ENCODE results near the gene OSBPL2.

OSBPL2 gene

DNA sequence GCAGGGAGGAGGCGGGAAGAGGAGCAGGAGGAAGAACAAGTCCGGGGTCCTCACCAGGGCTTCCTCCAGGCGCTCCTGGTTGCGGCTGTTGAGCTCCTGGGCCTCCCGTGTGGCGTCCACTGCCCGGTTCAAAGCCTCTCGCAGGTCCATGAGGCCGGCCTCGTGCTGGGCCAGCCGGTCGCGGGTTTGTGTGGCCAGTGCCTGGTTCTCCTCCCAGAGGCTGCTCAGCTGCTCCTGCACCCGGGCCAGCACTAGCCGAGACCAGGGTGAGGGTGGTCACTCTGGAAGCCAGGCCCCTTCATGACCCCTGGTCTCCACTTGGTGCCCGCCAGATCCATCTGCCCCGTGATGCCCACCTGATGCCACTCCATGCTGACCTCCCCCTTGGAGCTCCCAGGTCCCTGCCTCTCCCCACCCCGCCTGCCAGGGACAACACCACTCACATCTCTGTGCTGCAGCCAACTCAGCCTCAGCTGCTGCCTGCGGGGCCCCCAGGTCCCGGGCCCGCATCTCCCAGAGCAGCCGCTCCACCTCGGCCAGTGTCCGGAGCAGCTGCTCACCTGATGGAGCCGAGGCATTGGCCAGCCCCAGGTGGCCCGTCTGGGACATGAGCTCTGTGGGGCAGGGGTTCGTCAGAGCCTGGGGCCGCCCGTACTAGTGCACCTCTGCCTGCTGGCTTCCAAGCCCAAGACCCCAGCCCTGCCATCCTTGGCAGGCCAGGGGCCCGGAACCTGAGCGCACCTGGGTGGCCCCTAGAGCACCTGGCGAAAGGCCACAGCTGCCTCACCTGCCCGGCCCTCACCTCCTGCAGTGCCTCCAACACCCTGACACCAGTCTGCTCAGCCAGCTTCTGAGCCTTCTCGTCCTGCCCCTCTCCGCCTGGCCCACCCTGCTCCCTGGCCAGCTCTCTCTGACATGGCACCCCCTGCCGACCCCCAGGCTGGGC lies 80.4 kb downstream of the OSBPL2 start:
- no peak for DNase-seq (ENCODE audit: extremely low spot score, insufficient read length, low read depth)
- no peak for FAIRE-seq

DNA sequence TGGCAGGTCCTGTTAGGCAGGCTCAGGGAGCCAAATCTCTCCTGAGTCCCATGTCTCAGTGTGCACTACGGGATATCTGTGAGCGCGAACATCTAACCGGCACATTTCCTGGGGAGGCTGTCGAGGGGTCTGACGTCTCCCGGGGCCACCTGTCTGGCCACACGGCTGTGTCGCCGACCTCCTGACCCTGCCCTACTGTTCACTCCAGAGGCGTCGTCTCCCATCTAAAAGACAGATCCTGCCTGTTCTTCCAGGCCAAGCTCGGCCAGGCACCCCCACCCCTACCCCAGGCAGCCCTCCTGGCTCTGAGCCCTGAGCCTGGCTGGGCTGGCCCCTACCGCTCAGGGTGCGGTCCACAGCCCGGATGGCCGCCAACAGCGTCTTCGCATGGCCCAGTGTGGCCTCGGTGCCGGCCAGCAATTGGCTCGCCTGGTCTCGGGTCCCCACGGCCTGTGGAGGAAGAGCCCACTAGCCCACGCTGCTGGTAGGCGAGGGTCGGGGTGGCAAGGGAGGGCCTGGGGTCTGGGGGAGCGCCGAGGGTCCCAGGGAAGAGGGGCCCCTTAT lies 81.1 kb downstream of the OSBPL2 start:
- no peak for FAIRE-seq
- no peak for DNase-seq (ENCODE audit: extremely low spot score, insufficient read length, low read depth)

DNA sequence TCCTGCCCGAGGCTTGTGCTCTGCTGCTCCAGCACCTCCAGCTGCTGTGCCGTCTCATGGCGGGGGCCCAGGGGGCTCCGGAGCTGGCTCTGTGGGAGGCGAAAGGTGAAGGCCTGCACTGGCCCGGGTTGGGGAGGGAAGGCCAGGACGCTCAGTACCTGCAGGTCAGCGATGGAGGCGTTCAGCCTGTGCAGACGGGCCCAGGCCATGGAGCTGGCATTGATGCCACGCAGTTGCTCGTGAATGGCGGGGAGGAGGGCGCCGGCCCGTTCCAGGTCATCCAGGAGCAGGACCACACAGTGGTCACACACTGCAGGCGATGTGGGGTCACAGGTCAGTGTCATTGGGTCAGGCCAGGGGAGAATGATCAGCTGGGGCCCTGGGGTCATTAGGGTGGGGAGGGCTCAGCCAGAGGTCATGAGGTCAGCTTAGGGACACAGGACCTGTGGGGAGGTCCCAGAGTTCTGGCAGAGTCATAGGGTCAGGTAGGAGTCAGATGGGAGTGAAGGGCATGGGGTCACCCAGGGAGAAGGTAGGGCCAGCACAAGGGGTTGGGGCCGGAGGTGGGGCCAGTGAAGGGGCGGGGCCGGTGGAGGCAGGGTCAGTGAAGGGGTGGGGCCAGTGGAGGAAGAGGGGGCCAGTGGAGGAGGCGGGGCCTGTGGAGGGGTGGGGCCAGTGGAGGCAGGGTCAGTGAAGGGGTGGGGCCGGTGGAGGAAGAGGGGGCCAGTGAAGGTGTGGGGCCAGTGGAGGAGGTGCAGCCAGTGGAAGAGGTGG lies 82.4 kb downstream of the OSBPL2 start:
- DNase-seq (ENCODE audit: extremely low spot score, insufficient read length, low read depth) (no peak), FAIRE-seq (no peak)

DNA sequence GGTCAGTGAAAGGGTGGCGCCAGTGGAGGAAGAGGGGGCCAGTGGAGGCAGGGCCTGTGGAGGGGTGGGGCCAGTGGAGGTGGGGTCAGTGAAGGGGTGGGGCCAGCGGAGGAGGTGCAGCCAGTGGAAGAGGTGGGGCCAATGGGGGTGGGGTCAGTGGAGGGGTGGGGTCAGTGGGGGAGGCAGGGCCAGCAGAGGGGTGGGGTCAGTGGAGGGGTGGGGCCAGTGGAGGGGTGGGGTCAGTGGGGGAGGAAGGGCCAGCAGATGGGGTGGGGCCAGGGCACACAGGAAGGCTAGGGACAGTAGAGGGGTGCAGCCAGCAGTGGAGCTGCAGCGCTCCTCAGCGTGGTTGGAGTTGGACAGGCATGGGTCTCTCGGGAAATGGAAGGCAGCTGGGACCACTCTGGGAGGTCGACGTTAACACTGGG lies 83.2 kb downstream of the OSBPL2 start:
- no peak for FAIRE-seq
- DNase-seq (ENCODE audit: extremely low spot score, insufficient read length, low read depth) = no peak

DNA sequence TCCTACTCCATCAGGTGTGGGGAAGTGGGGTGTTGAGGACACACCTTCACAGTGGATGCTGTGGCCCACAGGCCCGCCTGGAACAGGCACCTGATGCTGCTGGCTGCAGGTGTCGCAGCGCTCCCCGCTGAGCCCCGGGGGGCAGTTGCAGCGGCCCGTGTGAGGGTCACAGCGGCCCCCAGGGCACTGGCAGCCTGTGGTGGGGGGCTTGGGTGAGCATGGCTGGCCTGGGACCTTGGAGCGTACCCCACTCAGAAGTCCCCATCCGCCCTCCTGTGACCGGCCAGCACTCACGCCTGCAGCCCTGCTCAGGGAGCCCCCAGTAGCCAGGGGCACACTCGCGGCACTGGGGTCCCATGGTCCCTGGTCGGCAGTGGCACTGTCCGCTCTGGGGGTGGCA lies 83.7 kb downstream of the OSBPL2 start:
- no peak for FAIRE-seq
- no peak for DNase-seq (ENCODE audit: extremely low spot score, insufficient read length, low read depth)

DNA sequence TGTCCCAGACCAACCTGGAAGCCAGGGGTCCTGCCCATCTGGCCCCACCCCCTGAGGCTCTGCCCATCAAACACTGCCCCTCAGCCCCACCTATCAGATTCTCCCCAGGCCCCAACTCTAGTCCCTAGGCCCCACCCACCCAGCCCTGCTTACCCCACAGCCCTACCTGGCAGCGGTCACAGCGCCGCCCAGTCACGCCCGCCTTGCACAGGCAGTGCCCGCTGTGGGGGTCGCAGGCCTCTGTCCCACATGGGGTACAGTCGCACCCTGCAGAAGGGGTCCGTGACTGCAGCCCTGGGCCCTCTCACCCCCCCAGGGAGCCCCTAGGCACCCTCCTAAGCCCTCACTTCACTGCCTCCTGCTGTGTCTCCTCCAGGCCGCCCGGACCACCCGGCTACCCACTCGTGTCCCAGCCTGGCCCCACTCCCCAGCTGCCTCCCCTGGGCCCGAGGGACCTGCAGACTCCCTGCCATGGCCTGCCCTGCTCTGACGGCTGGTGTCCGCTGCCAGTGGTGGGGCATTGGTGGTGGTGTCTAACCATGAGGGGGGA lies 84.2 kb downstream of the OSBPL2 start:
- FAIRE-seq (no peak), DNase-seq (ENCODE audit: extremely low spot score, insufficient read length, low read depth) (no peak)

DNA sequence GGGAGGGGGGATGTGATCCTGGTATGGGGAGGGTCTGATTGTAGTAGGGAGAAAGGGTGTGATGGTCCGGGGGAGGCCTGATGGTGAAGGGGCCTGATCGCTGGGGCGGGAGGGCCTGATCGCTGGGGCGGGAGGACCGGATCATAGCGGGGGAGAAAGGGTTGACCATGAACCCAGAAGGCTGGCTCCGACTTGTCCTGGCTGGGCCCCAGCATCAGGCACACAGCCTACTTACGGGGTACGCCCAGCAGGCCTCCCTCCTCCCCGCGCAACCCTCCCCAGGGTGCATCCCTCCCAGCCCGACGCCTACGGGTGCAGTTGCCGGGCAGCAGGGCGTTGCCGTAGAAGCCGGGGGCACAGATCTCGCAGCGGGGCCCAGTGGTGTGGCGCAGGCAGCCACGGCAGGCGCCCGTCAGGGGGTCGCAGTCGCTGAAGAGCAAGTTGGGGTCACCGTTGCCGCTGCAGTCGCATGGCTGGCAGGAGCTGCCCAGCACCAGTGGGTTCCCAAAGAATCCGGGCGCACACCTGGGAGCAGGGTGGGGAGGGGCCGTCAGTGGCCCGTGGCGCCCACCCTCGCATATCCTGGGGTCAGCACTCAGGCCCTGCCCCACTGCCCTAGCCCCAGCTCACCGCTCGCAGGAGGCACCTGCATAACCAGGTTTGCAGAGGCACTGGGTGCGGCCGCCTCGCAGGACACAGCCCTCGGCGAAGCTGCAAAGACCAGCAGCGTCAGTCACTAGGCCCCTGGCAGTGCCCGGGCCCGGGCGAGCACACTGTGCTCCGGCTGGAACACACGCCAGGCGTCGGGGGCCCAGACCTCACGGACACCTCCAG lies 85.0 kb downstream of the OSBPL2 start:
- DNase-seq (ENCODE audit: extremely low spot score, insufficient read length, low read depth) (no peak), FAIRE-seq (no peak)

DNA sequence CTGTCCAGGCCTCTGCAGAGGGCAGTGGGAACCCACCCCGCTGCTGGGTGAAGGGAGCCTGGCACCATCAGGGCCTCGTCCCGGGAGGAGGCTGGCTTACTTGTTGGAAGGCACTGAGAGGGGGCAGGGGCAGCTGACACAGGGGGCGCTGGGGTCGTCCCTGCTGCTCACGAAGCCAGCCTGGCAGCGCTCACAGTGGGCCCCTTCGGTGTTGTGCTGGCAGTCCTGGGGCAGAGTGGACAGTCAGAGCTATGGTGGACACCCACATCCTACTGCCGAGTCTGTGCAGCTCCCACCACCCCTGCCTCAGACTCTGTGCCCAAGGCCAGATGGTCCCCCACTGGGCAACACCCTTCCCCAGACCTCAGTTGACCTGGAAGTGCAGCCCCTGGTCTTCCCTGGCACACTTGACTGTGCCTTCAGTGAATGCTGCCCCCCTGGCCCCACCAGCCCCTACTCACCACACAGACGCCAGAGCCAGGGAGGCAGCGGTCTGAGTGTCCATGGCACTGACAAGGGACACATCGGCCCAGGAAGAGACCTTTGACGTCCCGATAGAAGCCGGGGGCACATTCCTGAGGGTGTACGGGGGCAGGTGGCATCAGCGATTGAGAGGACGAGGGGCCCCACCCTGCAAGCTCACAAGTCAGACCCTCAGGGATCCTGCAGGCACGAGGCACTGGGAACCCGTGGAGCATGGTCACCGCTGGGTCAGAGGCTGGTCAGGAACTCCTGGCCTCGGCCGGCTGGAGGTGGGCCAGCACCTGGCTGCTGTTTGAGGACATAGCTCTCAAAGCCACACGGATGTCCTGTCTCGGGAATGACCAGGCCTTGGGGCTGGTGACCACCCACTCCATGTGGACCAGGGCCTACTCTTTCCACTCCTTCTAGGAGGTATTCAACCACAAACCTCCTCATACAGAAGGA lies 85.9 kb downstream of the OSBPL2 start:
- FAIRE-seq (no peak), DNase-seq (ENCODE audit: extremely low spot score, insufficient read length, low read depth) (no peak)

DNA sequence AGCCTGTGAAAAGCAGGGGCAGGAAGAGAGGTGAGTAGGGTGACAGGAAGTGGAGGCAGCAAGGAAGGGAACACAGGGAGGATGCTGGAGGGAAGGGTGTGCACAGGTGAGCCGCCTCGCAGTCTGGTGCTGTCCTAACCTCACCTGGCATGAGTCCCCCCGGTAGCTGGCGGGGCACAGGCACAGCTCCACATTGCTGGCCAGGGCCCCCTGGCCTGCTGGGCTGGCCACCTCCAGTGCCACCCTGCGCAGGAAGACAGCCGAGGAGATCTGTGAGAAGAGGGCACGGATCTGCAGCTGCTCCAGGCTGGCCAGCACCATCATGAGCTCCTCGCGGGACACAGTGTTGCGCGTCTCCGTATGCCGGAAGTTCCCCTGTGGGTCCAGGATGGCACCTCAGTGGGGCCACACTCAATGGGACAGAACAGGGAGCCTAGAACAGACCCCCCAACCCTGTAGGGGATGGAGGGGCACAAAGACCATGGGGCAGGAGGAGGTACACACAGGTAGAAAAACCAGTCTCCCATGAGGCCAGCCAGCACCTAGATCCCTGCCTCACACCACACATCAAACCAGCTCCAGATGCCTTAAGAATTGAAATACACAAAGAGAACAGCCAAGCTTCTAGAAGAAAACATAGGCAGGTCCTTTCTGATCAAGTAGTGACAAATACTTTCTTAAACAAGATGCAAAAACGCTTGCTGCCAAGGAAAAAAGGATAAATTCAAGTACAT lies 87.0 kb downstream of the OSBPL2 start:
- DNase-seq (ENCODE audit: extremely low spot score, insufficient read length, low read depth) (no peak), FAIRE-seq (no peak)

DNA sequence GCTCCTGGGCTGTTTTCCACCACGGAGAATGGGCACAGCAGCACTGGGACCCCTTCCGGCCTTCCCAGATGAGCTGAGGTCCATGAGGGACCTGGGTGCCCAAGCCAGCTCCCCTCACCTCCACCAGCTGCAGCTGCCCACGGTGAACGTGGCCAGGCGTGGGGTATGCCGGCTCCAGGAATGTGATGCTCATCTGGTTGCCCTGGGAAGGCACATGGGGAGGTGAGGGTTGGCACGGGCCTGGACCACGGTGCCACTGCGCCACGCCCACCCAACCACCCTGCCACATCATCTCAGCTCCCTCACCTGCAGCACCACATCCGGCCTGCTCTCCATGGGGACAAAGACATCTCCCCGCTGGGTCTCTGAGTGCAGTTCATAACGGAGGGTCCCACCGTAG lies 88.2 kb downstream of the OSBPL2 start:
- FAIRE-seq = no peak

DNA sequence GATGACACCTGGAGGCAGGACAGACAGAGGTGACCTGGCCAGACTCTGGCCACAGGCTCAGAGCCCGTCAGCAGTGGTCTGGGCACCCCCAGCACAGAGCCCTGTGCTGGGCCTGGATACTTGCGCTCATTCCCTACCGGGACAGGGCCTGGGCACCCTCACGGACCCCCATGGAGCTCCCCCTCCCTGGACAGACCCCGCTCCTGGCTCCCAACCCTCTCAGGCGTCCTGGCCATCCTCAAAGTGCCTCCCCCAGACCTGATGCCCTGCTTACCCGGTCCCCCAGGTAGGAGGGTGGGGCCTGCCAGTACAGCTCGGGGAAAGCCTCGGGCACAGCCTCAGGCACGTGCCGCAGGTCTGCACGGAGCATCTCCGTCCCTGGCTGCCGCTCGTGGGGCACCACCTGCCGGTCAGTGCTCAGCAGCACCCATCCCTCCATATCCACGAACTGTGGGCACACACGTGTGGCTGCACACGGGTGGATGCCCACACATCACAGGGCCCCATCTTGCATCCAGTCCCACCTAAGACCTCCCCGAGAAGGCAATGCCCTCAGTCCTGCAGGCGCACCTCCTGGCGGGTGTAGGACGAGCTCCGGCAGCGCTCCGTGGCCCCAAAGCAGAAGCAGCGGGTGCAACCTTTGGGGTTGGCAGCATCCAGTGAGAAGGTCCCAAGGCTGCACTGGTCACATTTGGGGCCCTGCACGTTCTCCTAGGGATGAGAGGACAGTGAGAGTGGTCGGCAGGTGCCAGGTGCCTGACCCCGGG lies 88.8 kb downstream of the OSBPL2 start:
- no peak for DNase-seq (ENCODE audit: extremely low spot score, insufficient read length, low read depth)
- no peak for FAIRE-seq

More for the DNA sequence above, 88.2 kb downstream of the OSBPL2 start:
- no peak for DNase-seq (ENCODE audit: extremely low spot score, insufficient read length, low read depth)

DNA sequence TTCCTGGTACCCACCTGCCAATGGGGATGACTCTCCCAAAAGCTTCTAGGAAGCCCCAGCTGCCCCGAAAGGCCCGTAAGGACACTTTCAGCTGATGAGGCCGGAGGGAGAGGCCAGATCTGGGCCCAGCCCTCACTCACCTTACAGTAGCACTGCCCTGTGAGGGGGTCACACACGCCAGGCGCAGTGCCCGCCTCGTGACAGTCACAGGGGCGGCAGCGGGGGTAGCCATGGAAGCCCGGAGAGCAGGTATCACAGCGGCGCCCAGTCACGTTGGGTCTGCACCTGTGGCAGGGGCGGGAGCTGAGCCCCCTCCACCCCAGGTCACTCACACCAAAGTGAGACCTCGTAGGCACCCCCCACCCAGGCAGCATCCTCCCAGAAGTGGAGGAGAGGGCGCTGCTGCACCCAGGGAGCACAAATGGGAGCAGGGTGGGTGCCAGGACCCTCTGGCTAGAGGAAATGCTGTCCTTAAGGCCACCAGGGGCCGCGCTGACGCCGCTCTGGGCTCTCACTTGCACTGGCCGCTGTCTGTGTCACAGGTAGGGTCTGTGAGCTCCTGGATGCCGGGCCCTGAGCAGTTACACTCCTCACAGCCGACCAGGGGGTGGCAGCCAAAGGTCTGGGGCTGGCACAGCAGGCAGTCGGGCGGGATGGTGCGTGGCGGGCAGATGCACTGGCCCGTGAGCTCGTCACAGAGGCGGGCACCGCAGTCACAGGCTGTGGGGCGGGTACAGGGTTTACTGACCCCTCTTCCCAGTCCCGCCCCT lies 89.6 kb downstream of the OSBPL2 start:
- no peak for DNase-seq (ENCODE audit: extremely low spot score, insufficient read length, low read depth)
- FAIRE-seq = no peak

DNA sequence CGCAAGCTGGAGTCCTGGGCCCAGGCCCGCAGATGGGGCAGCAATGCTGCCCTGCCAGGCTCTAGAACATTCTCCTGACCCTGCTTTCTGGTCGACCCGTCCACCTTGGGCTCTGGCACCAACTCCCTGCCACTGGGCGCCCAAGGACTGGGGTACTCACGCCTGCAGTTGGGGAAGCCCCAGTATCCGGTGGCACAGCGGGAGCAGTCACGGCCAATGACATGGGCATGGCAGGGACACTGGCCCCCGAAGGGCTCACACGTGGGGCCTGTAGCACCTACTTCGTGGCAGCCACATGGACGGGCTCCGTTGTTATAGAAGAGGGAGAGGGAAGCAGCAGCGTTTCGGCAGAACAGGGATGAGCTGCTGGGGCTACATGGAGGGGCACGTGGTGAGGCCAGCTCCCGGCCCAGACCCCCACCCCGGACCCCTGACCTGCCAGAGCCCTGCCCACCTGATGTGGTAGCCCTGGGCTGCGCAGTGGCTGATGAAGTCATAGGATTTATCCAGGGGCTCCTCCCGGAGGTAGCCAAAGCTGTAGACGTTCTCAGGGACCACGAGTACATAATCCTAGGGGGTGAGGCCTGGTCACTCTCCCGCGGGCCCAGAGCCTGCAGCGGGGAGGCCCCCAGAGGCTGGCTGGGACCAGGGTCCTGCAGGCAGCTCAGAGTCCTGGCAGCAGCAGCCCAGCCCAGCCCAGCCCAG lies 90.5 kb downstream of the OSBPL2 start:
- FAIRE-seq = no peak
- DNase-seq (ENCODE audit: extremely low spot score, insufficient read length, low read depth) = no peak

DNA sequence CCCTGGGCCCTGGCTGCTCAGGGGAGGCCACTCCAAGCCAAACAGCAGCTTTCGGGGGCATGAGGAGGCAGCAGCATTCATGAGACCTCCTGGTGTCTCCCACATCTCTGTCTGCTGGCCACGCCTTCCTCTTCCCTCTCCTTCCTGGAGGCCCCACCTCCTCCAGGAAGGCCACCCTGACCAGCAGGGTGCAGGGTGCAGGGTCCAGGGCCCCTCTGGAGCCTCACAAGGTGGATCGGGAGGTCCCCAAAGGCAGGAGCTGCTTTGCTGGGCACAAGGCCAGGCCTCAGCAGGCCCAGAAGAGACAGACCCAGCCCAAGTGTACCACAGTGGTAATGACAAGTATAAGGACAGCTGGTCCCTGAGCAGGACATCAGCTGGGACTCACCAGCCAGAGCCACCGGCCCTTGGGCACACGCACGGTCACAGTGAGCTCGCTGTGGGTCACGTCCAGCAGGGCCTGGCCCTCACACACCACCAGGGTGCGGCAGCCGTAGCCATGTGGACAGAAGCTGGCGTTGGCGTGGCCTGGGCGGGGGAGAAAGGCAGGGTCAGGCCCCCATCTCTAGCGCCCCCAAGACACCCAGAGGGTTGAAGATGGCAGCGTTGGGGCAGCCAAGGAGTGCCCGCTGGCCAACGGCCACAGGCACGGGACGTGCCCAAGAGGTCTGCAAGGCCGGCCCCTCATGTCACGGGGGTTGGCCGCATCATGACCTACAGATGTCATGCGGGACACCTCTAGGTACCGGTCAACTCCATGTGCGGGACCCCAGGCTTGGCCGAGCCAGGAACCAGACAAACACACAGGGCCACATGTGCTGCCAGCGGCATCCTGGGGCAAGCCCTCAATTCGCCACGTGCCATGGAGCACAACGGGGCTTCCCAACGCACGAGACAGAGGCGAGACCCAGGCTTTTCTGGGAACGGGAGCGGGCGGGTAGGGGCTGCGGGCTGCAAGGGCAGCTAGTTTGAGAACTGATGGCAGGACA lies 91.4 kb downstream of the OSBPL2 start:
- FAIRE-seq (no peak), DNase-seq (ENCODE audit: extremely low spot score, insufficient read length, low read depth) (no peak)
